Measurements from ENCODE around the gene MMS22L.
A peak's percentile ranks its signal among the peaks of the same experiment; 100 is the strongest.
"Not testable (repeated sequence)": the region's sequence is repeated elsewhere in the genome, so short reads cannot be mapped to it uniquely, and the experiment has no call there.

Gene MMS22L

GRCh38 chr6:97218912-97219311, 64.1 kb downstream of the MMS22L start:
- DNase-seq: no peak

DNA sequence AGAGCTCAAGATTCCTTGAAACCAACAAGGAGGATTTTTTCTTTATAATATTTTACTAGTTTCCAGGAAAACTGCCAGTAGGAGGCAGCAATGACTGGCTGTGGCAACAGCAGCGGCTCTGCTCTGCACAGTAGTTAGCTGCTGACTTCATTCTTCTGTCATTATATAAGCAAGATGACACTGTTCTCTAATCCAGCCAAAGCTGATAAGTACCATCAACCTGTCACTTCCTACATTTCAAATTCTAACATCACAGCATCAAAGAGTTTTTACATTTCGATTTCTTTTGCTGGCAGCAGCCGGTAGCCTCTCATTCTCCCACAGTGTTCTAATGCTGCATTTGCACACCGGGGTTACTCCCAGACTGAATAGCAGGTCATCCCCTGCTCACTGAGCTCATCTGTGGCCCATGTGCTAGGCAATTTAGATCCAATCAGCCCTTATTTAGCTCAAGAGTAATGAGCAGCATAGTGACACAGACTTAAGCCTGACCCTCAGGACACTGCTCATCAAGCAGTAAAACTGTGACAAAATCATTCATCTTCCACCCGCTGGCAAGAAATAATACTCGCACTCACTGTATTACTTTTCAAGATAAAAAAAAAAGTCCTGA, 67.8 kb downstream of the MMS22L start:
- DNase-seq: no peak

DNA sequence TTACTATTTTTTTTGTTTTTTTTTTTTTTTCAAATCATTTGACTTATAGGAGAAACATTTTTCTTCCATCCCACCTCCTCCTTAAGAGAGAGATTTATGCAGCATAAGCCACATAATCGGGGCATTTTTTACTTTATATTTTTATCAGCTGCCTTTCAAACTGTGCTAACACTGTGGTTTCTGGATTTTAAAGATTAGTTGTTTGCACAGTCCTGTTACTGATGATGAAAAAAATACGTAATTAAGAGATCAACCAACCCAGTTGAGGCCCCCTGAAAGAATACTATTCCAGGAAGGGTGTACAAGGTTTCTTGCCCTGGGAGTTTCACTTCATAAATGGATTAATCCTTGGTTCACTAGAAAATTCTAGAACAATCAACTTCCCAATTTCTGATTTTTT, 68.3 kb downstream of the MMS22L start:
- no peak for DNase-seq

GRCh38 chr6:97207383-97207782, 75.6 kb downstream of the MMS22L start:
- DNase-seq: no peak

GRCh38 chr6:97205966-97206365, 77.0 kb downstream of the MMS22L start:
- DNase-seq: no peak

GRCh38 chr6:97203343-97203742, 79.7 kb downstream of the MMS22L start:
- DNase-seq: no peak

DNA sequence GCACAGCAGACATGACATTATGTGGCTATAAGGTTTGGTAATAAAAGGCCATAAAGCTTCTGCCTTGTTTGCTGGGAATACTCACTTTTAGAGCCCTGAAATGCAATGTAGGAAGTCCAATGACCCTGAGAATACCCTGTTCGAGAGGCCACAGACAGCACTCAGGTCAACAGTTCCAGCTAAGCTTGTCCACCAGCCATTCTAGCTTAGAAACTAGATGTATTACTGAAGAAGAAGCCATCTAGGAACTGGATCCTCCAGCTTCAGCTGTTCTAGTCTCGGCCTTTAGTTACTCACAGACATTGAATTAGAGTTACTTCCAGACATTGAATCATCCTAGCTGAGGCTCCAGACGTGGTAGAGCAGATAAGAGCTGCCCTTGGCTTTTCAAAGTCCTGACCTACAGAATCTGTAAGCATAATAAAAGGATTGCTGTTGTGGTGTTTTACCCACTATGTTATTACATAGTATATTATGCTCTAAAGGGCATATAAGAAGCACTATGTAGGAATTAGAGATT, 84.9 kb downstream of the MMS22L start:
- no peak for DNase-seq

- no peak for DNase-seq
These were observed 87.9 kb downstream of the MMS22L start for GRCh38 chr6:97195117-97195516.

- DNase-seq: no peak
These were observed 93.2 kb downstream of the MMS22L start for GRCh38 chr6:97189767-97190166.

DNA sequence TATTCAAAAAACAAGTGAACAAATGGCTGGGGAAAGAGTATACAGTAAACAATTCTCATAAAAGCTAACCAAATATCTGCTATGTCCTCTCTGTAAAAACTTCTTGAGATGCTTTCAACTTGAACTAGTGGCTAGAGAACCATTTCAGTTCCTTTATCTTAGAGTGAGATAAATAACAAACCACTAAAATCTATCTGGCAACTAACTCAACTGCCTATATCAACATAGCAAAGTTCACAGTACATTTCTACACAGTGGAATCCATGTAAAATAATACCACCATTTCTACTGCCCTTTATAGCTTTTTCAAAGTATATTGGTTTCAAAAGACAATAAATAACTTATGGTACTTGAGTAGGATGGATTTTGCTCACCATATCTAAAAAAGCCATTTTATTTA, 95.1 kb downstream of the MMS22L start:
- DNase-seq: no peak

GRCh38 chr6:97186416-97186999, 96.5 kb downstream of the MMS22L start:
- DNase-seq: peak; percentile 66

- DNase-seq: no peak
These were observed 105.1 kb downstream of the MMS22L start for GRCh38 chr6:97177905-97178304.

GRCh38 chr6:97176468-97176867, 106.5 kb downstream of the MMS22L start:
- no peak for DNase-seq

GRCh38 chr6:97175806-97176205, 107.2 kb downstream of the MMS22L start:
- DNase-seq: no peak

GRCh38 chr6:97174471-97174870, 108.5 kb downstream of the MMS22L start:
- DNase-seq: no peak

DNA sequence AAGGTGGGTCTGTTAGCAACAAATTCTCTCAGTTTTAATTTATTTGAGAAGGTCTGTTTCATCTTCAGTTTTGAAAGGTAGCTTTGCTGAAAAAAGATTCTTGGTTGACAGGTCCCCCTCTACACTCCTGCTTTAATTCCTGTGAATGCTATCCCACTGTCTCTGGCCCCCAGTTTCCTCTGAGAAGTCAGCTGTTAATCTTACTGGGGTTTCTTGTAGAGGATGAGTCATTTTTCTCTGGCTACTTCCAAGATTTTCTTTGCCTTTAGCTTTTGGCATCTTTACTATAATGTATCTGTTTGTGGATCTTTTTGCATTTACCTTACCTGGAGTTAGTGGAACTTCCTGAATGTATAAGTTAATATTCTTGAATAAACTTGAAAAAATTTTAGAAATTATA, 122.7 kb downstream of the MMS22L start:
- no peak for DNase-seq

DNA sequence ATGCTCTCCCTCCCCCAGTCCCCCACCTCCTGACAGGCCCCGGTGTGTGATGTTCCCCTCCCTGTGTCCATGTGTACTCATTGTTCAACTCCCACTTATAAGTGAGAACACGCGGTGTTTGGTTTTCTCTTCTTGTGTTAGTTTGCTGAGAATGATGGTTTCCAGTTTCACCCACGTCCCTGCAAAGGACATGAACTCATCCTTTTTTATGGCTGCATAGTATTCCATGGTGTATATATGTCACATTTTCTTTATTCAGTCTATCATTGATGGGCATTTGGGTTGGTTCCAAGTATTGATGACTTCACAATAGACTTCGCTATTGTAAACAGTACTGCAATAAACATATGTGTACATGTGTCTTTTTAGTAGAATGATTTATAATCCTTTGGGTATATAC, 127.6 kb downstream of the MMS22L start:
- DNase-seq: not testable (repeated sequence)

- no peak for DNase-seq
These were observed 129.0 kb downstream of the MMS22L start for GRCh38 chr6:97154015-97154414.

GRCh38 chr6:97151601-97152000, 131.4 kb downstream of the MMS22L start:
- DNase-seq: no peak

DNA sequence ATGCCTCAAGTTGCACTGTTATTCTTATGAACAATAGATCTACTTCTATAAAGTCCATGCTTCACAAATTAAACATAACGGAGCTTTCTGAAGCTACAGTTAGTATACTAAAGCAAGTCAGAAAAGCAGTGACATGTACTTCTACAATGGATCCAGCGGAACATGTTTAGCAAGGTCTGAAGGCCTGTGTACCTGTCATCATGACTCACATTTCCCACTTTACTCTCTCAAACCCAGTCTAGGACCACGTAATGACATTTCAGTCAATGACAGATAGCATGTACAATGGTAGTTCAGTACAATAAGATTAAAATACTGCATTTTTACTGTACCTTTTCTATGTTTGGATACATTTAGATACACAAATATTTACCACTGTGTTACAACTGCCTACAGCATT, 132.1 kb downstream of the MMS22L start:
- no peak for DNase-seq

GRCh38 chr6:97147421-97147820, 135.6 kb downstream of the MMS22L start:
- DNase-seq: no peak

DNA sequence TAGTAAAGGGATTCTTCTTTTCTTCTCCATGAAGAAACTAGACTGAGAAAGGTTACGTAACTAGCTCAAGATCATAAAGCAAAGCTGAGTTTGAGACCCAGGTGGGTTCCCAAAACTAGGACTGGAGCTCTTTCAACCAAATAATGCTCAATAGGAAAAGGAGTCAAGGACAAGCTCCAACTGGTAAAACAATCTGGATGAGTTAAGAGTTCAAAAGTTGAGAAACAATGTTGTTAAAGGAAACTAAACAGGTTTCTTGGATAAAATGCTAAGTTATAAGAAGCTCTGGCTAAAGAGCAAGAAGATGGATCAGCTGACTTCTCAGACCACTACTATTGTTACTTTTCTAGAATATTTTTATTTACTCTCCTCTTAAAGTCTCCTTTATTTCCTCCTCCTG, 137.3 kb downstream of the MMS22L start:
- no peak for DNase-seq

DNA sequence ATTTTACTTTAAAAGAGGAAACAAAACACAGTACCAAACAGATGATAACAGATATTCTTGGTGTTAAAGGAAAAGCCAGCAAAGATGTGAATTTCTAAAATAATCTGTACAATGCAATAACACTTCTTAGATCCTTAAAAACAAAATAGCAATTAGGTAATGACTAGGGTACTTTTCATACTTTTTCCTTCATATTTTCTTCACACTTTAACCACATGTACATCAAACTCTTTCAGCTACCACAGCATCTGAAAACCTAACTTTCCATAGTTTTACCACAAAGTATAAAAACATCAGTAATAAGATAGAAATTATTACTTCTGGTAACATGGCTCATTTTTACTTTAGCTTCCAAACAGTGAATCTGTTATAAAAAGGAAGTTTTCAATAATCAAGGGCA, 141.3 kb downstream of the MMS22L start:
- DNase-seq: no peak

DNA sequence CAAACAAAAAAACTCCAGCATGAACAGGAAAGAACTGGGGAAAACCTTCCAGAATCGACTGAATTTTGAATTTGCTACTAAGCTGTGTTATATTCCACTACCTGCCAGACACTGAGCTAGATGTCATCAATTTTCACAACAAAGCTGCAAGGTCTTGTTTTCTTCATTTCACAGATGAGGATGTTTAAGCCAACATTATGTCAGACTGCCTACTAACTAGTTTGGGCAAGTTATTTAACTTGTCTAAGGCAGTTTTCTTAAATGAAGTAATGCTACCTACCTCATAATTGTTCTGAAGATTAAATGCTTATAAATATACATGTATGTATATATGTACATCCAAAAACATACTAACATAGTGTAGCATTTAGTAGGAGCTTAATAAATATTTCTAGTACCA, 144.4 kb downstream of the MMS22L start:
- no peak for DNase-seq
